Sigmoid colon (tissue), 3 donors: ENCODE measurements around the gene MPP3.

Experiments used
- POLR2A ChIP-seq, 2 donors: fragments of 450-650 bp; IDR thresholded peaks; one replicate each; pipeline ENCODE4 v1.6.1; 2016; ENCODE audit warnings: antibody characterized with exemption in 2 of 2, mild to moderate bottlenecking in 2 of 2, moderate library complexity in 2 of 2
- TF ChIP-seq, protein P1 (sequence below), 4 experiments: fragments of 450-650 bp in 3 of 4; fragments of 200-600 bp in 1 of 4; IDR thresholded peaks; one replicate each; pipeline ENCODE4 v1.5.1; 2016 to 2019; ENCODE audit warnings: antibody characterized with exemption in 4 of 4, mild to moderate bottlenecking in 3 of 4, moderate library complexity in 2 of 4

GRCh38 chr17:43854498-43854897 lies 21.6 kb upstream of the MPP3 start:
- no peak for TF ChIP-seq POLR2A (IDR thresholded peaks at IDR 0.05)
- TF ChIP-seq, protein P1, sequence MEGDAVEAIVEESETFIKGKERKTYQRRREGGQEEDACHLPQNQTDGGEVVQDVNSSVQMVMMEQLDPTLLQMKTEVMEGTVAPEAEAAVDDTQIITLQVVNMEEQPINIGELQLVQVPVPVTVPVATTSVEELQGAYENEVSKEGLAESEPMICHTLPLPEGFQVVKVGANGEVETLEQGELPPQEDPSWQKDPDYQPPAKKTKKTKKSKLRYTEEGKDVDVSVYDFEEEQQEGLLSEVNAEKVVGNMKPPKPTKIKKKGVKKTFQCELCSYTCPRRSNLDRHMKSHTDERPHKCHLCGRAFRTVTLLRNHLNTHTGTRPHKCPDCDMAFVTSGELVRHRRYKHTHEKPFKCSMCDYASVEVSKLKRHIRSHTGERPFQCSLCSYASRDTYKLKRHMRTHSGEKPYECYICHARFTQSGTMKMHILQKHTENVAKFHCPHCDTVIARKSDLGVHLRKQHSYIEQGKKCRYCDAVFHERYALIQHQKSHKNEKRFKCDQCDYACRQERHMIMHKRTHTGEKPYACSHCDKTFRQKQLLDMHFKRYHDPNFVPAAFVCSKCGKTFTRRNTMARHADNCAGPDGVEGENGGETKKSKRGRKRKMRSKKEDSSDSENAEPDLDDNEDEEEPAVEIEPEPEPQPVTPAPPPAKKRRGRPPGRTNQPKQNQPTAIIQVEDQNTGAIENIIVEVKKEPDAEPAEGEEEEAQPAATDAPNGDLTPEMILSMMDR (IDR thresholded peaks at IDR 0.05) = no peak
